Stimulated activated naive CD4-positive, alpha-beta T cell treated with Interleukin-2 at 50 U/mL for 16 hours (primary cell): Measurements from ENCODE around the gene KCNJ16.

ENCODE experiments used
- DNase-seq: peaks from one replicate; lab custom pipeline; 2025; lab: John Stamatoyannopoulos, UW

Gene KCNJ16

GRCh38 chr17:70070305-70071027 lies 4.6 kb upstream of the KCNJ16 start:
- no peak for DNase-seq

DNA sequence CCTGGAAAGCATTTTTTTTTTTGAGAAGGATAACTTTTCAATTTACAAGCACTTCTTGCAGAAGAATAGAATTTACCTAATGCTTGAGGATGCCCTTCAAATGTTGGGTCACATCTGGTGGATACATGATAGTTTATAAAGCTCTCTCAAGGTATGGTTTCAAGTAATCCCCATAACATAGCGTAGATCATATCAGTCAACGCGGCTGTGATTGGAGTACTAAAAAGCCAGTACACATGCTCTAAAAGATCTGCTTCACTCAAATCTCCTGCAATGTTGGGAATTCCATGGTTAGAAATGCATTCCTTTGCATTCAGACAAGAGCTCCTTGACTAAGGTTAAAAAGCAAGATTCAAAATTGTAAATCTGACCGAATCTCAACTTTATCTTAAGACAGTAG lies 3.9 kb upstream of the KCNJ16 start:
- no peak for DNase-seq

DNA sequence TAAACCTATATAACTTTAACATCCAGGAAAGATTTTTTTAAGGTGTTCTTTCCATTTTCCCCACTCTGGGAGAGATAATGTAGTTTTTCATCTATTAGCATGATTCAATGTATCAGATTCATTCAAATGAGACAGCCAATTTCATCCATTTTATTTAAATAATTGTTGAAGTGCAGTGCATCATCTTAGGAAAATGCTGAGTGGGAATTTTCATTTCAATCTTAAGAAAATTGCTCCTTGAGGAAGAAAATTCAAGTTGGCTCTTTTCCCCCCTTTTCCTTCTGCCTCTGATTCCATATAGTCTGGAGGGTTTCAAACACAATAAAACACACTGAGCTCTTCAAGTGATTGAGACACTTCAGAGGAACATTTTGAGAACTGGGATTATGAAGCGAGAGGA lies 3.4 kb upstream of the KCNJ16 start:
- no peak for DNase-seq

DNA sequence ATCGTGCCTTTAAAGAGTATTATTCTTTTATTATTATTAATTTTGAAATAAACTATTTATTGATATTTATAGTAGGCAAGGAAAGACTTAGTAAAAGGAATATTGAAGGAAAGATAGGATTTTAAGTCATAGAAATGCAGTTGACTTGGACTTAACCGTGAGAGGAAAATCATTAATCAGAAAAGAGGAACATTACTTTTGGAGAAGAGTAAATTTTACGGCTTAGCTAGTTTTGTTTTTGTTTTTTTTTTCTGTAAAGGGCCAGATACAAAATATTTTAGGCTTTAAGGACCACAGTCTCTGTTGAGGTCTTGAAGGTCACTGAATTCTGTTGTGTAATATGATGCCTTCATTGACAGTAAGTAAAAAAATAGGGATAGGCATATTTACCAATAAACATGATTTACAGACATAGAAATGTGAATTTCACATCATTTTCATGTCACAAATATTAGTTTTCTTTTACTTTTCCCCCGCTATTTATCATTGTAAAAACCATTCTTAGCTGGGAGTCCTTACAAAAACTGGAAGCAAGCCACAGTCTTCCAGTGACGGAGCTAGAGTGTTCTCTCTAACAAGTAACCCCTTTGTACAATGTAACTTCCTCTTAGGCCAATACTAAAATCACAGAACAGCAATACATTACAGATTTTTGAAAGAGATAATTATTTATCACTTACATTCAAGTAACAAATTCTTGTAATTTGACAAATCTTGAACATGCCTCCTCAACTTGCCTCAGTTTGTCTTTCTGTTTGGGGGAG lies 2.3 kb upstream of the KCNJ16 start:
- DNase-seq = no peak

- no peak for DNase-seq
Measured at GRCh38 chr17:70073310-70073709, 1.7 kb upstream of the KCNJ16 start.

- no peak for DNase-seq
Measured at GRCh38 chr17:70073799-70074198, 1.2 kb upstream of the KCNJ16 start.

- no peak for DNase-seq
Measured at GRCh38 chr17:70074236-70074830, 692 bp upstream of the KCNJ16 start.

DNA sequence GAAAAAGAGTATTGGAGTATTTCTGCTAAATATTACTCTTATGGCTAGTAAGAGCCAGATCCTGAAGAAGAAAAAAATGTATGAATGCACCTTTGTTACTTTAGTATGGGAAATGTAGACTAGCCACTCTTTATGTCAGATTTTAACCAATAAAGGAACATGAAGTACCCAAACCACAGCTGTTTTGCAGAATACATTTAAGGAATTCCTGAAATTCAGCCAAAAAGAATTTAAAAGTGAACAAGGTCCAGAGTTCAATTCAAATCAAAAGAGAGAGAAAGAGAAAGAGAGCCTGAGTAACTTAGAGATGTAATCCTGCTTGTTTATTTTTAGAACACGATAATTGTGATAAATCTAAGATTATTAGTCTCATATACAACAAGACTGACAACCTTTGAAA lies 1.2 kb downstream of the KCNJ16 start:
- DNase-seq = no peak

DNA sequence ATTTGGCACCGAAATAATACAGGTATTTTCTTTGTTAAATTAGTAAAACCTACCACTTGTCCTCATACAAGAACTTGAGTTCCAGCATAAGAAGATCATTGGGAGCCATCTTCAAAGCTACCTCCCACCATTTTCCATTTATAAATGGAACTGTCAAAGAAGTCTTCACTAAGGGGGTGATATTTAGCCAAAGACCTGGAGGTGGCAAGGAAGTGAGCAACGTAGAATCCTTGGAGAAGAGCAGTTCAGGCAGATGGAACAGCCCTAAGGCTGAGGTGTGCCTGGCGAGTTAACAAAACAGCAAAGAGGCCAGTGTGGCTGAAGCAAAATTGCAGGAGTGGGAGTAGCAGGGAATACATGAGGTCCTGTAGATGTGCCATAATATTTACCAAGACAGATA lies 1.8 kb downstream of the KCNJ16 start:
- DNase-seq = no peak

- DNase-seq = no peak
Measured at GRCh38 chr17:70078549-70078948, 3.5 kb downstream of the KCNJ16 start.

- DNase-seq = no peak
Measured at GRCh38 chr17:70078994-70079531, 4.0 kb downstream of the KCNJ16 start.

DNA sequence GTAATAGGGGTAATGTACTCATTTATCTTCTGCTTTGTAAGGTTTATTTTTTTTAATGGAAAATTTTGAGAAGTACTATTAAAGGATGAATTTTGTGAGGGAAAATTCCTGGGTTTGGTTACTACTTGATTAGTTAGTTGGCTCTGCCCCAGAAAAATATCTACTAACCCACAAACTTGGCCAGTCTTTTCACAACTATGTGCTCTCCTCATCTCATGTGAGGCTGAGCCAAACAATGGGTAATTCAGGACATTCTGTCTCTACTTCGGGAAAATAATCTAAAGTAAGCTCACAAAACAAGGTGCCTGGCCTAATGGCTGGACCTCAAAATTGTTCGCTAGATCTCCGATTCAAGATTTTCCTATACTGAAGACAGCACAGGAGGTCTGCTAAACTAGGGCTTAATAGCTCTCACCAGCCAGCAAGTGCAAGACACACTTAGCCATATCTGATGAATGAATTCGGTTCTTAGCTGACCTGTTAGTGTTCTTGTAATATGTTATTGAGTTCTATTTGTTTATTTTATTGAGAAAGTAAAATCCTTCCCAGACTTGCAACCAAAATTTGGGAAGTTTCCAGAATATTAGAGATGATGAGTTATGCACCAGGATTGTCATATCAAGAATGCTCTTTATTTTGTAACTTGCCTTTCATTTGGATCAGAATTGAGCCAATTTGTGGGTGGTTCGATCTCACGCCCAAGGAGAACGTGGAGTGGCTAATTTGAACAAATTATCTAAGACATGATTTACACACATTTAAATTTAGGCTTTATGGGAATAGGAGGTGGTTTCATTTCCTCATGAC lies 5.7 kb downstream of the KCNJ16 start:
- no peak for DNase-seq

DNA sequence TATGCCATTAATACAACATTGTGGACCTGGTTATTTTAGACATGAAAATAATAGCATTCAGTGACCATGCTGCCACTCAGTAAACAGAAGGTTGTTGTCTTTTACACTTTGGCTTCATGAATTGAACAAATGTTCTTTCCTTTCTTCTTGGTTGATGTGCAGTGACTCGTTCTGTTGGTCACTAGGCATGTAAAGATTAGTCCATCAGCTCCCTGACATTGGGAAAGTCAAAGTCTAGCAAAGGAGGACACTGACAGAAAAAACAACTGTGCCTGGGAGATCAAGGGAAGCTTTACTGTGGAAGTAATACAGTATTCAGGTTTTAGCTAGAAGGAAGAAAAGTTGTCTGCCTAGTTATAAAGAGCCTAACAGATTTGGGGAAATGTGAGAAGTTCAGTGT lies 6.9 kb downstream of the KCNJ16 start:
- DNase-seq = no peak

DNA sequence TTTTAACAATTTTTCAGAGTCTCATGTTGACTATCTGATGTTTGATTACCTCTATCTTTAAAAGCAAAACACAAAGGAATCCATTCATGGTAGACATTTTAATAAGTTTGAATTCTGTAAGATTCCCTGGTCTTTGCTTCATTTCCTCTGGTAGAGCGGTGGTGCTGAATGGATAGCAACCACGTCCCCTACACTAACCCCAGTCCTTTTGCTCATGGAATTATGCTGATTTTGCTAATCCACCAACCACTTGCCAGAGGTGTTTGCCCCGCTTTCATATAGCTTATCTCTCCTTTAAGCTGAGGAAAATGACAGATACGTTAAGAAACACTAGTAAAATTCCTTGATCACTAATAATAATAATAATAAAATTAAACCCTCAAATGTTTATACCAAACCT lies 9.5 kb downstream of the KCNJ16 start:
- DNase-seq = no peak

- DNase-seq = no peak
Measured at GRCh38 chr17:70086516-70086915, 11.5 kb downstream of the KCNJ16 start.

DNA sequence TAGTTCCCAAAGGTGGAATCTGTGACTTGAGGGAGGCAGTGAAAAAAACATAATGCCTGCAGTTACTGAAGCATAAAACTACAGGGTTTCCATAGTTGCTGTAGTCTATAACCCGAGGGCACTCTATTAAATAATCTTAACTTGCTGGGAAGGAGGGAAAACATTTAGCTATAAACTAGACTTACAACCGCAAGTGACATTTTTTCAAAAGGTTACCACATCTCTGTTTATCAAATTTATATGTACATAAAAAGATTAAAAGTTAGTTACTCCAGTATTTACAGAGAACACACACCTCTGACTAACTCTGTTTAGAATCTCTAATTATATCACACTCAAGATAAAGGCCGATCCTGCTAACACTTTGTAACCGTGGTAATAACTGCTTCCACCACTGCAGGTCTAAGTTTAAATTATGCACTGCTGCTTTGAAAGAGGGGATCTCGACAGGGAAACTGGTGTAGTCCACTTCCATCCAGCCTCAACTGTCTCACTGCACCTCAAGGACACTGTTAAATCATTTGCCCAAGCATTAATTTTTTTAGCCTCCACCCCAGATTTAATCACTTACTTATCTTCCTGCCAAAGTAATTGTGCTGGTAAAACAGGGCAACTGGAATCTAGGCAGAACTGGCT lies 14.6 kb downstream of the KCNJ16 start:
- DNase-seq = no peak

- no peak for DNase-seq
Measured at GRCh38 chr17:70091005-70091568, 16.1 kb downstream of the KCNJ16 start.

- DNase-seq = no peak
Measured at GRCh38 chr17:70091696-70092095, 16.7 kb downstream of the KCNJ16 start.

DNA sequence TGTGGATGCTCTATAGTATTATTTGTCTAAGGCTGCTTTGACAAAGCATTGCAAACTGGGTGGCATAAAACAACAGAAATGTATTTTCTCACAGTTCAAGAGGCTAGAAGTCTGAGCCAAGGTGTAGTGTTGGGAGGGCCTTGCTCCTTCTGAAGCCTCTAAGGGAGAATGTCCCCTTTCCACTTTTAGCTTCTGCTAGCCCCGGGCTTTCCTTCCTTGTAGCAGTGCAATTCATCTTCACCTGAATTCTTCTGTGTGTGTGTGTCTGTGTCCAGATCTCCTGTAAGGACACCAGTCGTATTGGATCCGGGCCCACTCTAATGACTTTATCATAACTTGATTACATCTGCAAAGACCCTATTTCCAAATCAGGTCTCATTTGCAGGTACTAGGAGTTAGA lies 18.1 kb downstream of the KCNJ16 start:
- DNase-seq = no peak

- DNase-seq = no peak
Measured at GRCh38 chr17:70095455-70095854, 20.4 kb downstream of the KCNJ16 start.

DNA sequence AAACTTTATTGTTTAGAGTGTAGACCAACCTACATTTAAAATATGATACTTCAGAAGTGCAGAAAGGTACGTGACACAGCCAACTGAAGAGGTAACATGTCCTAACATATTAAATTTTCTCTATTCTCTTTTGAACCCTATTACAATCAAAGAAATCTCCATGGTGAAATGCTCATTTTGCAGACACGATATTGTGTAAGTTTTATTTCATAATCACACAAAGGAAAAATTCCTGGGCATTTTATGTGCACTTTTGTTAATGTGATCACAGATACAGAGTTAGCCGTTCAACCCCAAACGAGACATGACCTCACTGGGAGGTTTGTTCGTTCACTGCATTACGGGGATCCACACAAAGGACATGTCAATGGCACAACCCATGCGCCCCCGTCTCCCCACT lies 21.8 kb downstream of the KCNJ16 start:
- no peak for DNase-seq
